BLaER1 (cell line): ENCODE results near the gene GRIA4.

Experiments
- H3K27ac ChIP-seq: shearing (Covaris generic); formaldehyde crosslinking; 2 replicates; pipeline ENCODE4 v1.8.1; 2022
- H3K27me3 ChIP-seq: shearing (Covaris generic); formaldehyde crosslinking; 2 replicates; pipeline ENCODE4 v1.8.1; 2022
- H3K36me3 ChIP-seq: shearing (Covaris generic); formaldehyde crosslinking; 2 replicates; pipeline ENCODE4 v1.8.1; 2022
- H3K4me1 ChIP-seq: shearing (Covaris generic); formaldehyde crosslinking; 2 replicates; pipeline ENCODE4 v1.8.1; 2022
- H3K4me2 ChIP-seq: shearing (Covaris generic); formaldehyde crosslinking; 2 replicates; pipeline ENCODE4 v1.8.1; 2022
- H3K4me3 ChIP-seq: shearing (Covaris generic); formaldehyde crosslinking; 2 replicates; pipeline ENCODE4 v1.8.1; 2022
- H3K9ac ChIP-seq: shearing (Covaris generic); formaldehyde crosslinking; 2 replicates; pipeline ENCODE4 v1.8.1; 2022
- H3K9me3 ChIP-seq: shearing (Covaris generic); formaldehyde crosslinking; 2 replicates; pipeline ENCODE4 v1.8.1; 2022
- H4K20me1 ChIP-seq: shearing (Covaris generic); formaldehyde crosslinking; 2 replicates; pipeline ENCODE4 v1.8.1; 2022
- Cebpa-rat ChIP-seq: shearing (Covaris generic); IDR thresholded peaks from 2 replicates; pipeline ENCODE4 v1.8.1; 2022

GRIA4 gene

GRCh38 chr11:106030609-106031008, 420.7 kb downstream of the GRIA4 start:
- H3K4me2 ChIP-seq: no peak overlapping the region

GRCh38 chr11:106031202-106031810, 421.4 kb downstream of the GRIA4 start:
- Histone ChIP-seq H3K27ac (no peak overlapping the region), H3K27me3 (no peaks in the 10 kb centered on the region), H3K9me3 (no peaks in the 10 kb centered on the region), H3K4me2 (no peak overlapping the region), H3K9ac (no peak overlapping the region), H3K4me3 (no peak overlapping the region), H4K20me1 (no peaks in the 10 kb centered on the region), H3K4me1 (no peaks in the 10 kb centered on the region), H3K36me3 (no peaks in the 10 kb centered on the region)
- TF ChIP-seq Cebpa-rat: no peak

More at GRCh38 chr11:106030609-106031008, 420.7 kb downstream of the GRIA4 start:
- no peak overlapping the region for H3K9ac ChIP-seq
- no peaks in the 10 kb centered on the region for H4K20me1 ChIP-seq
- no peaks in the 10 kb centered on the region for H3K4me1 ChIP-seq
- H3K36me3 ChIP-seq: no peaks in the 10 kb centered on the region
- H3K27ac ChIP-seq: no peak overlapping the region
- no peaks in the 10 kb centered on the region for H3K27me3 ChIP-seq
- no peaks in the 10 kb centered on the region; the same call in 1 of the 2 replicates for H3K9me3 ChIP-seq
- no peak for TF ChIP-seq Cebpa-rat
- H3K4me3 ChIP-seq: no peak overlapping the region
